ENCODE measurements around the gene RDH14. TPM values are rescaled to one million over a fixed set of nuclear protein-coding genes. Genes with fewer than 3 reads are reported as not detected.

RDH14 gene
- total RNA-seq (10 to 100 TPM; 45.3 to 55.6 (median 47.9) TPM), polyA plus RNA-seq (53.9 TPM)
- long read RNA-seq, donor 1, transcript RDH14-201 (2 exons, 1,587 nt): major isoform, 158 of 164 reads
- long read RNA-seq, donor 1, partial matches to known transcripts: 0 of 164 reads
- long read RNA-seq, donor 1, other reads (novel, unspliced or antisense): 6 of 164 reads
- long read RNA-seq, donor 2, transcript RDH14-201 (2 exons, 1,587 nt): major isoform, 53 of 60 reads
- long read RNA-seq, donor 2, partial matches to known transcripts: 0 of 60 reads
- long read RNA-seq, donor 2, other reads (novel, unspliced or antisense): 7 of 60 reads
- long read RNA-seq, donor 3, transcript RDH14-201 (2 exons, 1,587 nt): major isoform, 80 of 83 reads
- long read RNA-seq, donor 3, partial matches to known transcripts: 0 of 83 reads
- long read RNA-seq, donor 3, other reads (novel, unspliced or antisense): 3 of 83 reads
- long read RNA-seq, donor 4, transcript RDH14-201 (2 exons, 1,587 nt): major isoform, 66 of 69 reads
- long read RNA-seq, donor 4, partial matches to known transcripts: 0 of 69 reads
- long read RNA-seq, donor 4, other reads (novel, unspliced or antisense): 3 of 69 reads

DNA sequence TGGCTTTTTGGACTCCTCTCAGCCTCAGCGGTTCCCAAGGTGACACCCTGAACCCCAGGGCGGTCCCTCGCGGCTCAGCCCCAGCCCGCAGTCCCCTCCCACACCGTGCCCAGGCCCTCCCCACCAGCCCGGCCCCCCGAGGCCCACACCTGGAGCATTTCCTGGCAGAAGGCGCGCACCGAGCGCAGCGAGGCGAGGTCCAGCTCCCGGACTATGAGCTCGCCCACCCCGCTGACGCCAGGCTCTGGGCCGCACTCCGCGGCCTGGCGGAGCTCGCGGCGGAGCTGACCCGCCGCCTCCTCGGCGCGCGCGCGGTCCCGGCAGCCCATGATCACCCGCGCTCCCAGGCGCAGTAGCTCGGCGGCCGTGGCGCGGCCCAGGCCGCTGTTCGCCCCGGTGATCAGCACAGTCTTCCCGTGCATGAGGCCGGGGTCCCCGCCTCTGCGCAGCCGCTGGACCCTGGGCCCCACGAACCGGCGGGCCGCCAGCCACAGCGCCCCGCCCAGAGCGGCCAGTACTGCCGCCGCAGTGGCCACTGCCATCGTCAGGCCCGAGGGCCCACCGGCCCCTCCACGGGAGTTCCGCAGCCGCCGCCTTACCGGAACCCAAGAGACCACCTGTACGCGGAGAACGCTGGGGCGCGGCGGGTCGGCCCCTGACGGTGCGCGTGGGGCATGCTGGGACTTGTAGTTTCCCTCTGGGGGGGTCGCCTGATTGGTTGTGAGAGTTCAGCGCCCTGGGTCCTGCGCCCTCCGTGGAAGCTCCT is at the start of gene RDH14:
Gene RDH14, minus strand, starts transcription at position 623 of the 766 bp plus-strand sequence. Its CDS starts 81 bp downstream, at position 542.
- Histone ChIP-seq H3K9me3 (ENCODE audit: control insufficient read depth, low read length) (no peaks in the 10 kb centered on the region), H3K4me3 (ENCODE audit: low read length) (peak within 1 kb of the TSS; percentile 87), H3K4me1 (ENCODE audit: control insufficient read depth, insufficient read depth, low read length) (peaks cover 6% of the 10 kb centered on the region), H3K27ac (ENCODE audit: low read length) (peak within 1 kb of the TSS; percentile 96), H3K27me3 (ENCODE audit: control insufficient read depth, insufficient read depth) (no peaks in the 10 kb centered on the region)
- DNase-seq: peak; percentile 94 to 97 (median 97)
- under 1% methylated on average over 81 of the region's 81 CpGs for WGBS
- intact Hi-C loops (cut with DNase I): no loop called here
- ATAC-seq: peak; percentile 99

- Histone ChIP-seq H3K9me3 (ENCODE audit: control insufficient read depth, low read length) (no peaks in the 10 kb centered on the region), H3K4me1 (ENCODE audit: control insufficient read depth, insufficient read depth, low read length) (peaks cover 1% of the 10 kb centered on the region), H3K27ac (ENCODE audit: low read length) (no peak overlapping the region), H3K4me3 (ENCODE audit: low read length) (no peak overlapping the region), H3K27me3 (ENCODE audit: control insufficient read depth, insufficient read depth) (no peaks in the 10 kb centered on the region)
- intact Hi-C loops (cut with DNase I): no loop called here
- no peak for DNase-seq
- WGBS: 48% methylated on average over 1 of the region's 1 CpG
- peak in 1 of 2 donors; percentile 55 for ATAC-seq
Measured at GRCh38 chr2:18610090-18610489, 49.6 kb upstream of the RDH14 start.

GRCh38 chr2:18605115-18605514 is 44.7 kb upstream of the RDH14 start:
- DNase-seq (no peak), ATAC-seq (no peak)
- no peaks in the 10 kb centered on the region for H3K27me3 ChIP-seq (ENCODE audit: control insufficient read depth, insufficient read depth)
- H3K4me1 ChIP-seq (ENCODE audit: control insufficient read depth, insufficient read depth, low read length): peaks cover 2% of the 10 kb centered on the region
- no peaks in the 10 kb centered on the region for H3K9me3 ChIP-seq (ENCODE audit: control insufficient read depth, low read length)
- H3K4me3 ChIP-seq (ENCODE audit: low read length): no peak overlapping the region
- intact Hi-C loops (cut with DNase I): no loop called here
- no peak overlapping the region for H3K27ac ChIP-seq (ENCODE audit: low read length)

GRCh38 chr2:18604531-18604885 is 44.1 kb upstream of the RDH14 start:
- Histone ChIP-seq H3K27me3 (ENCODE audit: control insufficient read depth, insufficient read depth) (no peaks in the 10 kb centered on the region), H3K4me1 (ENCODE audit: control insufficient read depth, insufficient read depth, low read length) (peaks cover 2% of the 10 kb centered on the region), H3K9me3 (ENCODE audit: control insufficient read depth, low read length) (no peaks in the 10 kb centered on the region), H3K4me3 (ENCODE audit: low read length) (no peak overlapping the region), H3K27ac (ENCODE audit: low read length) (no peak overlapping the region)
- 61% methylated on average over 2 of the region's 2 CpGs for WGBS
- ATAC-seq (no peak), DNase-seq (no peak)
- intact Hi-C loops (cut with DNase I): no loop called here

GRCh38 chr2:18603854-18604530 is 43.5 kb upstream of the RDH14 start:
- WGBS: 75% methylated on average over 3 of the region's 3 CpGs
- intact Hi-C loops (cut with DNase I): no loop called here

DNA sequence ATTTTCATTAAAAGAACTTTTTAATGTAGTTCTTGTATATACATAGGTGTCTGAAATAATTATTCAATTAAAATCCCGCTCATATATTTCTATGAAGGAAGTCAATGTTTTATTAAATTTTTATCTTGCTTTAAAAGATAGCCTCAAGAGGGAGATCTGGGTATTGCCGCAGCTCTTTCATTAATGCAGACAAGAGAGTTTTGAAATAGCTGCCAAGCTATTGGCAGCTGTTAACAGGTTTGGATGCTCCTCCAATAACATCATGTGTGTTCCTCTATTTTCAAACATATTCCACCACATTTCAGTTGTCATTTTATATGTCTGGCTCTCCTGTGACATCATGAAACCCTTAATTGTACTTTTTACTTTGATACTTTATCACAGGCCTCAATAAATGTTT is 41.8 kb upstream of the RDH14 start:
- no peaks in the 10 kb centered on the region for H3K9me3 ChIP-seq (ENCODE audit: control insufficient read depth, low read length)
- peaks cover 3% of the 10 kb centered on the region for H3K4me1 ChIP-seq (ENCODE audit: control insufficient read depth, insufficient read depth, low read length)
- no peak for DNase-seq
- ATAC-seq: no peak
- H3K4me3 ChIP-seq (ENCODE audit: low read length): no peak overlapping the region
- H3K27me3 ChIP-seq (ENCODE audit: control insufficient read depth, insufficient read depth): no peaks in the 10 kb centered on the region
- intact Hi-C loops (cut with DNase I): no loop called here
- no peak overlapping the region for H3K27ac ChIP-seq (ENCODE audit: low read length)
- WGBS: 76% methylated on average over 2 of the region's 2 CpGs

More at GRCh38 chr2:18603854-18604530, 43.5 kb upstream of the RDH14 start:
- ATAC-seq (no peak), DNase-seq (no peak)
- Histone ChIP-seq H3K27me3 (ENCODE audit: control insufficient read depth, insufficient read depth) (no peaks in the 10 kb centered on the region), H3K4me3 (ENCODE audit: low read length) (no peak overlapping the region), H3K4me1 (ENCODE audit: control insufficient read depth, insufficient read depth, low read length) (peaks cover 2% of the 10 kb centered on the region), H3K9me3 (ENCODE audit: control insufficient read depth, low read length) (no peaks in the 10 kb centered on the region), H3K27ac (ENCODE audit: low read length) (no peak overlapping the region)

DNA sequence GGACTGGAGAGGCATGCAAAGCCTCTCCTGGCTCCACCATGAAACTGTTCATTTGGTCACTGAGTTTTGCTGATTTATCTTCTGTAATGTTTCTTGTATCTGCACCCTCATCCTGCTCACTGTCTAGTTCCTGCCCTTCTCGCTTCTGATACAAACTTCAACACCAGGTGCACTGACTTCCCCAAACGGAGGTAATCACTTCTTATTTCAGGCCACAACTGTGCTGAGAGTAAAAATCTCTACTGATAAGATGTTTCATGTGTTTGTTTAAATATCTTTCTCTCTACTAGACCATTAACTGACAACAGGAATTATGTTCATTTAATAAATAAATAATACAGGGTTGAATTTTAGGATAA is 39.8 kb upstream of the RDH14 start:
- intact Hi-C loops (cut with DNase I): no loop called here
- H3K4me1 ChIP-seq (ENCODE audit: control insufficient read depth, insufficient read depth, low read length): peaks cover 6% of the 10 kb centered on the region
- WGBS: 67% methylated on average over 2 of the region's 2 CpGs
- H3K27me3 ChIP-seq (ENCODE audit: control insufficient read depth, insufficient read depth): no peaks in the 10 kb centered on the region
- no peak overlapping the region for H3K4me3 ChIP-seq (ENCODE audit: low read length)
- no peak overlapping the region for H3K27ac ChIP-seq (ENCODE audit: low read length)
- no peak for ATAC-seq
- H3K9me3 ChIP-seq (ENCODE audit: control insufficient read depth, low read length): no peaks in the 10 kb centered on the region
- DNase-seq: no peak

DNA sequence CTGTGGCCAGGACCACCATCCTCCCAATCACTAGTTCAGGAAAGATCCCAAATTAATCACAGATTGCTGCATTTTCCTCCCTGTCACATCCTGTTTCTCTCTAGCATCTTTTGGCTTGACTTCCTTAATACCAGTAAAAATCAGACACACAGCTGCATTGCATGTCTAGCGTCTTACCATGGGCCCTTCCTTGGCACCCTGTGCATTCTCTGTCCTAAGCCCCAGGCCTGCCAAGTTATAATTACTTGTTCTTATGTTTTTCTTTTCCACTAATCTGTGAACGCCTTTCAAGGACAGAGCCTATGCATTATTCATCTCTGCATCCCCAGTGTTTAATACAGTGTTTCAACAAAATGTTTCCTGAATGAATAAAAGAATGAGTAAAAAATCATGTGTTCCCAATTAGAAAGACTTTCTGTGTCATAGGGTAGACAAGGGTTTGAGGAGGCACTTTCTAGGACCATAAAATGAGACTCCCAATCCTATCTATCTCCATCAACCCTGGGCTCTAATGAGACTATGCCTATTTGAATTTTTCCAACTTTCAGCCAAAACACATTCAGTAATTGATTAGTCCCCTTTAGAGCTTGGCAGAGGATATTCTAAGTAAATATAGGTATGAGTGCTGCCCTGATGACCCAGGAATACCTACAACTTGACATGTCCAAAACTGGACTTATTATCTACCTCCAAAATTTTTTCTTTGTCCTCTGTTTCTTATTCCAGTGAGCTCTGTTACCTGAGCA is 39.2 kb upstream of the RDH14 start:
- intact Hi-C loops (cut with DNase I): no loop called here
- H3K27ac ChIP-seq (ENCODE audit: low read length): no peak overlapping the region
- no peak overlapping the region for H3K4me3 ChIP-seq (ENCODE audit: low read length)
- H3K4me1 ChIP-seq (ENCODE audit: control insufficient read depth, insufficient read depth, low read length): peaks cover 6% of the 10 kb centered on the region
- H3K9me3 ChIP-seq (ENCODE audit: control insufficient read depth, low read length): no peaks in the 10 kb centered on the region
- DNase-seq: peak in 1 of 3 donors; percentile 9
- no peaks in the 10 kb centered on the region for H3K27me3 ChIP-seq (ENCODE audit: control insufficient read depth, insufficient read depth)
- ATAC-seq: peak; percentile 16 to 26
- WGBS: 41% methylated on average over 2 of the region's 2 CpGs

DNA sequence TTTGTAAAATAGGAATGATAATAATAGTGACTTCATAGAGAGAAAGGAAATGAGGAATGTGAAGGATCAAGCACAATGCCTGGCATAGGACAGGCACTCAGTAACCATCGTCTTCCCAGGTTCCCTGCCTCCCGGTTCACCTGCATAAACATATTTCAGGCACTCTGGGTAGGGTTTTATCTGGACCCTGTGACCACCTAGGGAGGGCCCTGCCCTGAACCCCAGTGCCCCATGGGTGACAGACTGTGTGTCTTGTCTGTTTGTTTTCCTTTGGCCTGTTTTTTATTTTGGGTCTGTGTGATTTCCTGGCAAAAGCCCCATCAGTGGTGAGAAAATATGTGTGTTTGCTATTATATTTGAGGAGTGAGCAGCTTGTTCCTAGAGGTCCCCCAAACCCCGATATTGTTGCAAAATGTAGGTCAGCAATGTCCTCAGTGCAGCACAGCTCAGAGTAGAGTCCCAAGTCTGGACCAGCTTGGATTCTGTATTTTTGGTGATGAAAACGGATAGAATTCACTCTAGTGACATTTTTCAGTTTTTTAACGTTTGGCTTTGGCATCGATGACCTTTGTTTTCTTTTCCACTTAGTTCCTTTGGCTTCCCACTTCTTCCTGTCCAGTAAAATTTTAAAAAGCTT is 38.5 kb upstream of the RDH14 start:
- Histone ChIP-seq H3K27ac (ENCODE audit: low read length) (no peak overlapping the region), H3K27me3 (ENCODE audit: control insufficient read depth, insufficient read depth) (no peaks in the 10 kb centered on the region), H3K4me3 (ENCODE audit: low read length) (no peak overlapping the region), H3K4me1 (ENCODE audit: control insufficient read depth, insufficient read depth, low read length) (peaks cover 6% of the 10 kb centered on the region), H3K9me3 (ENCODE audit: control insufficient read depth, low read length) (no peaks in the 10 kb centered on the region)
- DNase-seq (peak in 1 of 3 donors; percentile 7), ATAC-seq (peak; percentile 29 to 51)
- intact Hi-C loops (cut with DNase I): no loop called here
- WGBS: 44% methylated on average over 6 of the region's 6 CpGs

GRCh38 chr2:18597618-18598017 is 37.2 kb upstream of the RDH14 start:
- no peak for DNase-seq
- H3K4me1 ChIP-seq (ENCODE audit: control insufficient read depth, insufficient read depth, low read length): peaks cover 4% of the 10 kb centered on the region

More at GRCh38 chr2:18597618-18598017, 37.2 kb upstream of the RDH14 start:
- H3K27me3 ChIP-seq (ENCODE audit: control insufficient read depth, insufficient read depth): no peaks in the 10 kb centered on the region
- H3K4me3 ChIP-seq (ENCODE audit: low read length): no peak overlapping the region
- H3K9me3 ChIP-seq (ENCODE audit: control insufficient read depth, low read length): no peaks in the 10 kb centered on the region
- H3K27ac ChIP-seq (ENCODE audit: low read length): no peak overlapping the region
- no peak for ATAC-seq
- 58% methylated on average over 5 of the region's 5 CpGs for WGBS
- intact Hi-C loops (cut with DNase I): no loop called here
